ENCODE measurements around the gene TAPT1.

- TF ChIP-seq POLR2AphosphoS5 (IDR thresholded peaks at IDR 0.05; ENCODE audit: low read depth) (no peak), EZH2 (IDR thresholded peaks at IDR 0.05; ENCODE audit: low read depth, unreplicated experiment) (no peak), CTCF (conservative IDR thresholded peaks at IDR 0.05; ENCODE audit: low read depth in 2 of 2) (no peak), EZH2phosphoT487 (IDR thresholded peaks at IDR 0.05; ENCODE audit: unreplicated experiment) (no peak), ETS1 (IDR thresholded peaks at IDR 0.05) (no peak), REST (IDR thresholded peaks at IDR 0.05; ENCODE audit: unreplicated experiment) (no peak)
Observed at GRCh38 chr4:16171831-16172230, 54.4 kb downstream of the TAPT1 start.

Measured in GM23338 (cell line).